ENCODE measurements around the gene SHISAL1.

GRCh38 chr22:44317886-44318637 lies 5.3 kb upstream of the SHISAL1 start:
- TF ChIP-seq POLR2A (IDR thresholded peaks at IDR 0.05; ENCODE audit: low read depth, low read length), result no peak
- TF ChIP-seq FOS (IDR thresholded peaks at IDR 0.05; ENCODE audit: borderline replicate concordance, insufficient read depth, low read length), result no peak
- TF ChIP-seq, protein P1, sequence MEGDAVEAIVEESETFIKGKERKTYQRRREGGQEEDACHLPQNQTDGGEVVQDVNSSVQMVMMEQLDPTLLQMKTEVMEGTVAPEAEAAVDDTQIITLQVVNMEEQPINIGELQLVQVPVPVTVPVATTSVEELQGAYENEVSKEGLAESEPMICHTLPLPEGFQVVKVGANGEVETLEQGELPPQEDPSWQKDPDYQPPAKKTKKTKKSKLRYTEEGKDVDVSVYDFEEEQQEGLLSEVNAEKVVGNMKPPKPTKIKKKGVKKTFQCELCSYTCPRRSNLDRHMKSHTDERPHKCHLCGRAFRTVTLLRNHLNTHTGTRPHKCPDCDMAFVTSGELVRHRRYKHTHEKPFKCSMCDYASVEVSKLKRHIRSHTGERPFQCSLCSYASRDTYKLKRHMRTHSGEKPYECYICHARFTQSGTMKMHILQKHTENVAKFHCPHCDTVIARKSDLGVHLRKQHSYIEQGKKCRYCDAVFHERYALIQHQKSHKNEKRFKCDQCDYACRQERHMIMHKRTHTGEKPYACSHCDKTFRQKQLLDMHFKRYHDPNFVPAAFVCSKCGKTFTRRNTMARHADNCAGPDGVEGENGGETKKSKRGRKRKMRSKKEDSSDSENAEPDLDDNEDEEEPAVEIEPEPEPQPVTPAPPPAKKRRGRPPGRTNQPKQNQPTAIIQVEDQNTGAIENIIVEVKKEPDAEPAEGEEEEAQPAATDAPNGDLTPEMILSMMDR (IDR thresholded peaks at IDR 0.05; ENCODE audit: extremely low read depth in 1 of 2, insufficient read depth in 1 of 2, low read depth in 1 of 2, low read length in 2 of 2), result no peak
- no peak for TF ChIP-seq EZH2 (IDR thresholded peaks at IDR 0.05; ENCODE audit: borderline replicate concordance, low read depth, low read length, severe bottlenecking)
- TF ChIP-seq POLR2AphosphoS5 (IDR thresholded peaks at IDR 0.05; ENCODE audit: insufficient read depth, low read depth, low read length), result no peak
- no peak for TF ChIP-seq JUN (IDR thresholded peaks at IDR 0.05; ENCODE audit: borderline replicate concordance, insufficient read depth, insufficient read length, low read depth)
- no peak for TF ChIP-seq MAX (IDR thresholded peaks at IDR 0.05; ENCODE audit: insufficient read depth, insufficient read length)
- TF ChIP-seq MYC (IDR thresholded peaks at IDR 0.05; ENCODE audit: low read depth, low read length), result no peak
- TF ChIP-seq GATA2 (IDR thresholded peaks at IDR 0.05; ENCODE audit: insufficient read depth, insufficient read length, low read depth, low read length), result no peak
